Body of pancreas (tissue), 4 donors: Measurements from ENCODE around the gene TF.

ENCODE experiments used
- CTCF ChIP-seq, 7 experiments: fragments of 450-650 bp in 4 of 7; fragments of 200-600 bp in 3 of 7; sonication (generic) in 3 of 7; IDR thresholded peaks; one replicate each; pipeline ENCODE4 v1.5.1; 2016 to 2019; ENCODE audit warnings: antibody characterized with exemption in 7 of 7
- POLR2A ChIP-seq, 3 donors: fragments of 450-650 bp; IDR thresholded peaks; one replicate each; pipeline ENCODE4 v1.6.1; 2016; ENCODE audit warnings: antibody characterized with exemption in 3 of 3, mild to moderate bottlenecking in 2 of 3

GRCh38 chr3:133838916-133839800 lies 93.0 kb downstream of the TF start:
- TF ChIP-seq CTCF (IDR thresholded peaks at IDR 0.05) (no peak), POLR2A (IDR thresholded peaks at IDR 0.05) (no peak)
